GM10847 (cell line): ENCODE measurements around the gene UBE3B.
A peak's percentile ranks its signal among the peaks of the same experiment; 100 is the strongest.

Experiments
- POLR2A ChIP-seq: IDR thresholded peaks from 2 replicates; pipeline ENCODE4 v1.6.1; 2011; ENCODE audit not compliant: insufficient read length; ENCODE audit errors: extremely low read depth

Gene UBE3B, protein sequence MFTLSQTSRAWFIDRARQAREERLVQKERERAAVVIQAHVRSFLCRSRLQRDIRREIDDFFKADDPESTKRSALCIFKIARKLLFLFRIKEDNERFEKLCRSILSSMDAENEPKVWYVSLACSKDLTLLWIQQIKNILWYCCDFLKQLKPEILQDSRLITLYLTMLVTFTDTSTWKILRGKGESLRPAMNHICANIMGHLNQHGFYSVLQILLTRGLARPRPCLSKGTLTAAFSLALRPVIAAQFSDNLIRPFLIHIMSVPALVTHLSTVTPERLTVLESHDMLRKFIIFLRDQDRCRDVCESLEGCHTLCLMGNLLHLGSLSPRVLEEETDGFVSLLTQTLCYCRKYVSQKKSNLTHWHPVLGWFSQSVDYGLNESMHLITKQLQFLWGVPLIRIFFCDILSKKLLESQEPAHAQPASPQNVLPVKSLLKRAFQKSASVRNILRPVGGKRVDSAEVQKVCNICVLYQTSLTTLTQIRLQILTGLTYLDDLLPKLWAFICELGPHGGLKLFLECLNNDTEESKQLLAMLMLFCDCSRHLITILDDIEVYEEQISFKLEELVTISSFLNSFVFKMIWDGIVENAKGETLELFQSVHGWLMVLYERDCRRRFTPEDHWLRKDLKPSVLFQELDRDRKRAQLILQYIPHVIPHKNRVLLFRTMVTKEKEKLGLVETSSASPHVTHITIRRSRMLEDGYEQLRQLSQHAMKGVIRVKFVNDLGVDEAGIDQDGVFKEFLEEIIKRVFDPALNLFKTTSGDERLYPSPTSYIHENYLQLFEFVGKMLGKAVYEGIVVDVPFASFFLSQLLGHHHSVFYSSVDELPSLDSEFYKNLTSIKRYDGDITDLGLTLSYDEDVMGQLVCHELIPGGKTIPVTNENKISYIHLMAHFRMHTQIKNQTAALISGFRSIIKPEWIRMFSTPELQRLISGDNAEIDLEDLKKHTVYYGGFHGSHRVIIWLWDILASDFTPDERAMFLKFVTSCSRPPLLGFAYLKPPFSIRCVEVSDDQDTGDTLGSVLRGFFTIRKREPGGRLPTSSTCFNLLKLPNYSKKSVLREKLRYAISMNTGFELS

DNA sequence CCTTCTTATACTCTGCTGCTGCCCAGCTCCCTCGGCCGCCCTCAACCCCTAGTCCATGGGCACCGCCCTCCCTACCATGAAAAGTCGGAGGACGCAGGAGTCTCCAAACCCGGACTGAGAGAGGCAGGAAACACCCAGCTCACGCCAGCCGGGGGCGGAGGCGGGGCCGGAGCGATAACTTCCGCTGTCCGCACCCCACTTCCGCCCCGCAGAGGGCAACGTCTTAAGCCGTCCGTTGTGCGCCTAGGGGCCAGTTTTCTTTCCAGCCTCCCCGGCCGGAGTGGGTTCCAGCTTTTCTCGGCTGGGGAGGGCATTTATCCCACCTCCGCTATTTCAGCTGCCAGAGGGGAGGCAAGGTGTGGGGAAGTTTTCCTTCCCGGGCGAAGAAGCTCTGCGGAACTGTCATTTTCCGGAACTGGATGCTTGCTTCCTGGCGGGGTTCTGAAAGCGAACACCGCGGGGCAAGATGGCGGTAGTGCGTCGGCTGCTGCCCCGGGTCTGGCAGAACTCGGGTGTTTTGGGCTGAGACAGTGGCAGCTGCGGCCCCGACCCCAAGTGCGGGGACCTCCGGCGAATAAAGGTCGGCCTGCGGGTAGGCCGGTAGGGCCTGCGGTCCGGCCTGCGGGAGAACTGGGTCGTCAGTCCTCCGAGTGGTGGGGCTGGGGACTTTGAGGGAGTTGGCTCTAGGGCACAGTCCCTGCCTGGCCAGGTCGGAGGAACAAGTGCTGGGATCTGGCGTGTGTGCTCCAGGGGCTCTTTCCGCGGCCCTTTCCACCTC is at the start of gene UBE3B, which contains the start of gene KCTD10:
UBE3B (plus strand) TSS at position 450 of the 778 bp plus-strand sequence. CDS start 5,918 bp downstream, outside the sequence.
KCTD10 (minus strand) TSS at position 116 of the 778 bp plus-strand sequence; CDS start at position 78, 38 bp downstream.
- TF ChIP-seq POLR2A, result peak; percentile 72

GRCh38 chr12:109428037-109428629 is 49.3 kb upstream of the UBE3B start:
- TF ChIP-seq POLR2A, result no peak

- TF ChIP-seq POLR2A, result no peak
These were observed 47.2 kb upstream of the UBE3B start for GRCh38 chr12:109430244-109430643.

DNA sequence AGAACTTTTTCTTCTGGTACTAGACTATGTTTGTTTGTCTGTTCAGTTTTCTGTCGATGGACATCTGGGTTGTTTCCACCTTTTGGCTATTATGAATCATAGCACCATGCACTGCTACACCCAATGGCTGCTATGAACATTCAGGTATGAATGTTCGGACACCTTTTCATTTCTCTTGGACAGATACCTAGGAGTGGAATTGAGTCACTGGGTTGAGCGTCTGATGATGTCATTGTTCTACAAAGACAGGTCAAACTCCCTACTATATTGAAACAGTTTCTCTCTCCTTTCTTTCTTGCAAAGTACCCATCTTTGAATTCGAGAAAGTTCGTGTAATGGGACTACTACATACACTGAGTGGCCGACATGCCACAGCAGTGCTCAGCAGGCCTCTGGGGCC is 45.0 kb upstream of the UBE3B start:
- no peak for TF ChIP-seq POLR2A

DNA sequence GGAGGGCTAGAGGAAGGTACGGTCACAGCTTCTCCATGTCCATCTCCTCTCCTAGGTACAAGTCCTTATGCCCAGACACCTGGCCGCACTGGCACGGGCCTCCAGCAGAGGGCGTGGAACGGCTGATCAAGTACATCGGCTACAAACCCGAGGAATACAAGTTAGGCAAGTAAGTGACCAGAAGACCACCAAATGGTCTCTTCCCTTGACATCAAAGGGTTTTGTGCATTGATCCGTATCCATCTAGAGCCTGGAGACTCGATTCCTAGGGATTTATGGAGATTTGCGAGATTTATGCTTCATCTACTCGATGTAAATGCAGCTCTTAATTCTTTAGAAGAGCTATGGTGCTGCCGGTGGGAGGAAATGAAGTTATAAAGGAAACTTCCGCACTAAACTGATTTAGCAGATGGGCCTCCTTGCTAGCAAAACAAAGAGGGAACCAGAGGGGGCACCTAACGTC is 44.6 kb upstream of the UBE3B start:
- TF ChIP-seq POLR2A, result no peak

GRCh38 chr12:109433618-109434017 is 43.8 kb upstream of the UBE3B start:
- no peak for TF ChIP-seq POLR2A

DNA sequence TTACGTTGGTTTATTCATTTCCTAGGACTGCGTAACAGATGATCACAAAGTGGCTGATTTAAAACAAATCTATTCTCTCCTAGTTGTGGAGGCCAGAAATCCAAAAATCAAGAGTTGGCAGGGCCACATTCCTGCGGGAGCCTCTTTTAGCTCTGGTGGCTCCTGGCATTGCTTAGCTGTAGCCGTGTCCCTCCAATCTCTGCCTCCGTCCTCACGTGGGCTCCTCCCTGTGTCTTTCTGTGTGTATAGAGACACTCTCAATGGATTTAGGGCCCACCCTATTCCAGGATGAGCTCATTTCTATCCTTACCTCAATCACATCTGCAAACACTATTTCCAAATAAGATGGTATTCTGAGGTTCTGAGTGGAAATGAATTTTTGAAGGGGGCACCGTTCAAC is 42.9 kb upstream of the UBE3B start:
- TF ChIP-seq POLR2A, result no peak

DNA sequence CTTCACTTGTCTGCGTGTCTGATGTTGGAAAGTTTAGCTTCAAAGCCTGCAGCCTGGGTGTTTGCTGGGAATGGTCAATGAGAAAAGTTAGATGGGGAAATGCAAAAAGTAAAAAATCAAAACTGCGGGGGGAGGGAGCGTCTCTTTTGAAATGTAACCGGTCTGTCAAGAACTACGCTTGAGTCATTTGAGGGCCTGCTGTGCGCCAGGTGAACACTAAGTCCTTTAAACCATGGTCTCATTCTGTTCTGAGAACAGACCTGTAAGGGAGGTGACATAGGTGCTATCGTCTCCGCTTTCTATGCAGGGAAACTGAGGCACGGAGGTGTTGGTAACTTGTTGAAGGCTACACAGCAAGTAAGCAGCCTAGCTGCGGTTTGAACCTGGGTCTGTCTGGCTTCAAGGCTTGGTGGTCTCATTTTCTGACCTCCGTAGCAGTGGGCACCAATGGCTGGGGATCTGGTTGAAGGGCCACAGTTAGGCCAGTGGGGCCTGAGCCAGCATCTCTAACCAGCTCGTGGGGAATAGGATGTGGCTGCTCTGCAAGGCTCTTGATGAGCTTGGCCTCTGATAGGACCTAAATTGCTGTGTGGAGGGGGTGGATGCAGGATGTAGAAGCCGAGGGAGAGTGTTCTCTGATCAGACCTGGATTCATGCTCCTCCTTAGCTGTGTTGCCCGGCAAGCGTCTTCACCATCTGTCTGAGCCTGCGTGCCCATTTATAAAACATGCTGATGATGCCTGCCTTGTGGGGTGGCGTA is 41.8 kb upstream of the UBE3B start:
- TF ChIP-seq POLR2A, result no peak

- TF ChIP-seq POLR2A, result no peak
These were observed 41.3 kb upstream of the UBE3B start for GRCh38 chr12:109436188-109436560.

- TF ChIP-seq POLR2A, result no peak
These were observed 38.3 kb upstream of the UBE3B start for GRCh38 chr12:109439181-109439580.

- no peak for TF ChIP-seq POLR2A
These were observed 36.5 kb upstream of the UBE3B start for GRCh38 chr12:109440851-109441490.

GRCh38 chr12:109443794-109444193 is 33.6 kb upstream of the UBE3B start:
- no peak for TF ChIP-seq POLR2A

- no peak for TF ChIP-seq POLR2A
These were observed 33.2 kb upstream of the UBE3B start for GRCh38 chr12:109444259-109444658.
